ENCODE results near the gene IGSF6.
"Not testable (repeated sequence)": the region's sequence is repeated elsewhere in the genome, so short reads cannot be mapped to it uniquely, and the experiment has no call there.

Gene IGSF6

DNA sequence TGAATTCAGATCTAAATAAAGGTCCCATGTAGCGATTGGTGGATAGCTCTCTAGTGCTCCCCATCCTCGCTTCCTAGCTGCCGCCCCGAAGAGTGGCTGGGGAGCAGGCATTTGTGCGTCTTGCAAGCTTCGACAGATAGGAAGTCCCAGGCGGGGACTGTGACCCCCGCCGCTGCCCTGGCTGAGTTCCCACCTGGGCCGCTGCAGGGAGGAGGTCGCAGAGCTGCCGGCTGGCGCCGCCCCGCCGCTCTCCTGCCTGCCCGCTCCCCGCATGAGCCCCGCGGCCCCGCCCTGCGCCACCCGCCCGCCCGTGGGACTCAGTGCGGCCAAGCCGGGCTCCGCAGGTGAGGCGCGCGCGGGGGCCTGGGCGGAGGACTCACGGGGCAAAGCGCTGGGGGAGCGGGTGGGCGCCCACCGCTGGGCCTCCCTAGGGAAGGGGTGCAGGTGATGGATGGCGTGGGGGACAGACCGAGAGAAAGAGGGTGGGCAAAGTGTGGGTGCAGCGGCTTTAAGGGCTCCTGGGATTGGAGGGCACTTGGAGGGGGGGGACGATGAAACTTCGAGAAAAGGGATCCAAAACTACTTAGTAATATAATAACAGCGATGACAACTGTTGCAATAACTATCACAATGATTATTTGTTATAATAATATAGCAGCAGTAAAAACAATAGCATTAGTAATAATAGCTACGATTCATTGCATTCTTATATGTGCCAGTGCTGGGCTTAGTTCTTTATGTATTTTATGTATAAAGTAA lies 11.7 kb upstream of the IGSF6 start, which contains the start of gene OTOA:
Gene OTOA (plus strand): TSS at position 80 of the 759 bp plus-strand sequence. CDS start 14,547 bp downstream, outside the sequence.
- H3K4me1 Mint-ChIP-seq = peaks cover 17% of the 10 kb centered on the region
- no peaks in the 10 kb centered on the region for H3K36me3 Mint-ChIP-seq
- no peaks in the 10 kb centered on the region for H3K9me3 Mint-ChIP-seq
- peak within 1 kb of the TSS; percentile 17 for H3K27ac Mint-ChIP-seq
- H3K27me3 Mint-ChIP-seq = no peaks in the 10 kb centered on the region
- H3K4me3 Mint-ChIP-seq = peak within 1 kb of the TSS; percentile 80

DNA sequence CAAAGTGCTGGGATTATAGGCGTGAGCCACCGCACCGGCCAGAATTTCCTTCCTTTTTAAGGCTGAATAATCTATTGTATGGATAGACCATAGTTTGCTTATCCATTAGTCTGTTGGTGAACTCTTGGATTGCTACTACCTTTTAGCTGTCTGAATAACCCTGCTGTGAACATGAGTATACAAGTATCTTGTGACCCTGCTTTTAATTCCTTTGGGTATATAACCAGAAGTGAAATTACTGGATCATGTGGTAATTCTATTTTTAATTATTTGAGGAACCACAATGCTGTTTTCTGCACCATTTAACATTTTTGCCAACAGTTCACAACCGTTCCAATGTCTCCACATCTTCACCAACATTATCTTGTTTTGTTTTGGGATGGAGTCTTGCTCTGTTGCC lies 6.7 kb upstream of the IGSF6 start:
- H3K4me3 Mint-ChIP-seq = no peak overlapping the region
- H3K9me3 Mint-ChIP-seq = no peaks in the 10 kb centered on the region
- peaks cover 40% of the 10 kb centered on the region for H3K4me1 Mint-ChIP-seq
- no peaks in the 10 kb centered on the region for H3K27me3 Mint-ChIP-seq
- peaks cover 4% of the 10 kb centered on the region for H3K36me3 Mint-ChIP-seq
- H3K27ac Mint-ChIP-seq = no peak overlapping the region

- H3K4me1 Mint-ChIP-seq = peaks cover 42% of the 10 kb centered on the region
- no peaks in the 10 kb centered on the region for H3K27me3 Mint-ChIP-seq
- H3K27ac Mint-ChIP-seq = peak overlapping the region; percentile 14
- no peaks in the 10 kb centered on the region for H3K9me3 Mint-ChIP-seq
- H3K4me3 Mint-ChIP-seq = no peak overlapping the region
- peaks cover 7% of the 10 kb centered on the region for H3K36me3 Mint-ChIP-seq
Observed at GRCh38 chr16:21656795-21657768, 4.7 kb upstream of the IGSF6 start.

DNA sequence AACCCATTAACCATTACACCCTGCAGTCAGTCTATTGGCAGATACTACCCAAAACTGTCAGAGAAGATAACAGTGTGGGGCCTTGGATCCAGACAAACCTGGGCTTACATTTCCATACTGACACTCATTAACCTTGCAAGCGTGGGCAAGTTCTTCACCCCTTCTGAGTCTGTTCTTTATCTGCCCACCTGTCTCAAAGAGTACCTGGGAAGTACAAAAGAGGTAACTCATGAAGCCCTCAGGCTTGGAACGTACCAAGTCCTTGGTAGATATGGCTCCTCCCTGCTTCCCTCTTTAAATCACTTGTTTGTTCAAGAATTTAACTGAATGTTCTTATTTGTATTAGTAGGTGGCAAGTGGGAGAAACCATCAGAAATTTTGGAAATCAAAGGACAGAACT lies 2.5 kb upstream of the IGSF6 start:
- peaks cover 38% of the 10 kb centered on the region for H3K4me1 Mint-ChIP-seq
- H3K9me3 Mint-ChIP-seq = no peaks in the 10 kb centered on the region
- H3K36me3 Mint-ChIP-seq = peaks cover 7% of the 10 kb centered on the region
- no peak overlapping the region for H3K4me3 Mint-ChIP-seq
- H3K27me3 Mint-ChIP-seq = no peaks in the 10 kb centered on the region
- H3K27ac Mint-ChIP-seq = no peak overlapping the region

DNA sequence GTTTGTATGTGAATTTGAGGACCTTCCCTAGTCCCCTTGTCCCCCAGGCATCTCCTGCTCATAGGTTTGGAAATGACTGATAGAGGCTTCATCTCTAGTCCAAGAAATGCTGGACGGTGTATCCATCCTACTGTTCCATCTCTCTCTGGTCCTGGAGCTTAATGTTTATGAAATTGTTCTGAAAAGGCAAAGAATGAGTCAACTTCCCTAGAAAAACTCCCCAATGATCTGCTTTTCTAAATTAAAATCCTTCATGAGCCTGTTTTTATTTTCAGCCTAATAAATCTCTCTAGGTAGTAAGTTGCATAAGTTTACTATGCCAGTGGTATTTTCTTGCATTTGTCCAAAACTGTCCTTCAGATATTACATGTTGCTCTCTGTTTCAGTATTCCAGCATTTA lies 2.1 kb upstream of the IGSF6 start:
- Mint-ChIP-seq H3K4me1 (peaks cover 38% of the 10 kb centered on the region), H3K27me3 (no peaks in the 10 kb centered on the region), H3K4me3 (no peak overlapping the region), H3K9me3 (no peaks in the 10 kb centered on the region), H3K36me3 (peaks cover 7% of the 10 kb centered on the region), H3K27ac (no peak overlapping the region)

DNA sequence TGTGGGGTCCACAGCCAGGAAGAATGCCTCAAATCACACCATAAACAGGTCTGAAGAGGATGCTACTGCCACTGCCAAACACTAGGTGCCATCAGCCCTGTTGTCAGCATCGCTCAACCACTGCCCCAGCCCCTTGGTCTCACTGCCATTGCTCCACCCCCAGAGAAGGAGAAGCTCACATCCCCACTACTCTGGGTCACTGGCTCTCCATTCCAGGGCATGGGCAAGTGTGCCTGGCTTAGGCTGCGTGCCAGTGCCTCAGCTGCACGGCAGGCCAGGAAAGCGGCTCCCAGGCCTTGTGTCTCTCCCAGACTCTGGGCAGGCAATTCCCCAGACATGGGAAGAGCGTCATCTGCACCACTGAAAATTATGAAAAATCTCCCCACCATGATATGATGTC lies 1.2 kb upstream of the IGSF6 start:
- no peak overlapping the region for H3K4me3 Mint-ChIP-seq
- H3K9me3 Mint-ChIP-seq = no peaks in the 10 kb centered on the region
- H3K36me3 Mint-ChIP-seq = peaks cover 7% of the 10 kb centered on the region
- H3K27me3 Mint-ChIP-seq = no peaks in the 10 kb centered on the region
- no peak overlapping the region for H3K27ac Mint-ChIP-seq
- H3K4me1 Mint-ChIP-seq = peaks cover 40% of the 10 kb centered on the region

GRCh38 chr16:21651515-21651914 lies 893 bp downstream of the IGSF6 start:
- no peak overlapping the region for H3K4me3 Mint-ChIP-seq

DNA sequence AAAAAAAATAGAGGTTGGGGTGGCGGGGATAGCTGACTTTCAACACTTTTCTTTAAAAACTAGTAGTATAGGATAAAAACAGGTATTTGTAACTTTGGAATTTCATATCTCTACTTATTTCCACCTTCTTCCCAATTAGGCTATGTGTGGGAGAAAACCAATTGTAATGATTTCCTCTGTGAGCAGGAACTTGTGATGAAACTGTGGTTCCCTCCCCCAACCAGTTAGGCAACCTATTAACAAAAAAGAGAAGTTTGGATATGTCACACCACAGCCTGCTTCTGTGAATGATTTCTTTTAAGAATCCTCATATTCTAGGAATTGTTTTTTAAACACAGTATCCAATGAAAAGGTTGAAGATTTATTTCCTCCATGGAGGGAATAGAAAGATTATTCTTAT lies 1.9 kb downstream of the IGSF6 start:
- peaks cover 45% of the 10 kb centered on the region for H3K4me1 Mint-ChIP-seq

More at GRCh38 chr16:21651515-21651914, 893 bp downstream of the IGSF6 start:
- Mint-ChIP-seq H3K27me3 (no peaks in the 10 kb centered on the region), H3K36me3 (peaks cover 6% of the 10 kb centered on the region), H3K27ac (peak overlapping the region; percentile 87), H3K4me1 (peaks cover 39% of the 10 kb centered on the region), H3K9me3 (no peaks in the 10 kb centered on the region)

GRCh38 chr16:21649826-21650406 lies 2.5 kb downstream of the IGSF6 start:
- H3K36me3 Mint-ChIP-seq, H3K9me3 Mint-ChIP-seq, H3K4me3 Mint-ChIP-seq, H3K27ac Mint-ChIP-seq, H3K27me3 Mint-ChIP-seq: not testable (repeated sequence)
- peaks cover 51% of the 10 kb centered on the region for H3K4me1 Mint-ChIP-seq

More for the DNA sequence above, 1.9 kb downstream of the IGSF6 start:
- Mint-ChIP-seq H3K27ac (peak overlapping the region; percentile 30), H3K9me3 (no peaks in the 10 kb centered on the region), H3K27me3 (no peaks in the 10 kb centered on the region), H3K36me3 (peaks cover 3% of the 10 kb centered on the region), H3K4me3 (no peak overlapping the region)

DNA sequence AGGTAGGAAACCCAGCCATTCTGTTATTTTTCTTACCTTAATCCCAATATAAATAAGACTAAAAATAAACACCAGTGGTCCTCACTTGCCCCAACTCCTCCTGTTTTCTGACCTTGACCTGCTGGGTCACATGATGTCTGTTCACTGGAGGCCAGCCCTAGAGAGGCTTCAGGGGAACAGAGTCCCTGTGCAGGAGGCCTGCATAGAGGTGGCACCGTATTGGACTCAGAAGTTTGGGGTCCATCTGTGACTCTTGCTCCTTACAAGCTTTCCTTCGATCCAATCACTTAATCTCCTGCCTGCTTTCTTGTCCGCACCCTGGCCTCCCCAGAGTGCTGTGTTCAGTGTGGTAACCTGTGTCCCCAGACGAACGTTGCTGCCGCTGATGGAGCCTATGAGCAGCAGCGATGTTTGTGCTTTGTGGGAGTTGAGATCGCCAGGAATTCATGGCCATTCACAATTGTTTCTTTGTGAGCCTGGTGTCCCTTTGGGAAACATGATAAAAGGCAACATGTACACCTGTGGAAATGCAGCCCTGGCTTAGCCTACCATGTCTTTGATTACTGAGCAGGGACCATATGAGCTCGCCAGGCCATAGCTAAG lies 4.7 kb downstream of the IGSF6 start:
- Mint-ChIP-seq H3K4me1 (peaks cover 62% of the 10 kb centered on the region), H3K4me3 (peak overlapping the region; percentile 63), H3K9me3 (no peaks in the 10 kb centered on the region), H3K27me3 (no peaks in the 10 kb centered on the region), H3K36me3 (peaks cover 3% of the 10 kb centered on the region), H3K27ac (peak overlapping the region; percentile 95)

DNA sequence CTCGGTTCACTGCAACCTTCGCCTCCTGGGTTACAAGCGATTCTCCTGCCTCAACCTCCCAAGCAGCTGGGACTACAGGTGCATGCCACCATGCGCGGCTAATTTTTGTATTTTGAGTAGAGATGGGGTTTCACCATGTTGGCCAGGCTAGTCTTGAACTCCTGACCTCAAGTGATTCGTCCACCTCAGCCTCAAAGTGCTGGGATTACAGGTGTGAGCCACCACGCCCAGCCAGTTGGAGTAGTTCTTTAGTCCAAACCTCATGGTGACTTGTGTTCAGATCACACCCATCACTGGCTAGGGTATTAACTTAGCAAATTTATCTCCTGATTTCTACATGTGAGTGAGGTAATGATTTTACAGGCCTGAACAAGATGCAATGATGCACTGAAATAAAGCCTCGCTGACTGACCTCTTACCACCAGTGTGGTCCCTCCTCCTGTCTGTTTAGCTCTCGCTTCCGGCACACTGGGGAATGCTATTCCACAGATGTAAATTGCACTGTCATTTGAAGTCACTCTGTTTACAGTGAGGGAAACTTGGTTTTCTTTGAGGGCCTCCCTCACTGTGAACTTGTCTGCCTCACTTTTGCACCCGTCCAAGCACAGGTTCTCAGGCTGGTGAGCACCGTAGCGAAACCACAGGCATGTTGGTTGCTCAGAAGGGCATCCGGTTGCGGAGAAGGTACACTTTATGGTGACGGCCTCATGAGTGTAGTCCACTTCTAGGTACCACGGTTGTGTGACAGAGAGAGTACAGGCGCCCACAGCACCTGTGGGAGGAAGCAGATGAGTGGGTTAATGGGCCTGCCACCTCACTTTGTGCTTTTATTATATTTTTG lies 5.5 kb downstream of the IGSF6 start:
- no peaks in the 10 kb centered on the region for H3K36me3 Mint-ChIP-seq
- H3K27me3 Mint-ChIP-seq = no peaks in the 10 kb centered on the region
- no peaks in the 10 kb centered on the region for H3K9me3 Mint-ChIP-seq
- H3K27ac Mint-ChIP-seq = peak overlapping the region; percentile 95
- H3K4me3 Mint-ChIP-seq = peak overlapping the region; percentile 63
- H3K4me1 Mint-ChIP-seq = peaks cover 57% of the 10 kb centered on the region

DNA sequence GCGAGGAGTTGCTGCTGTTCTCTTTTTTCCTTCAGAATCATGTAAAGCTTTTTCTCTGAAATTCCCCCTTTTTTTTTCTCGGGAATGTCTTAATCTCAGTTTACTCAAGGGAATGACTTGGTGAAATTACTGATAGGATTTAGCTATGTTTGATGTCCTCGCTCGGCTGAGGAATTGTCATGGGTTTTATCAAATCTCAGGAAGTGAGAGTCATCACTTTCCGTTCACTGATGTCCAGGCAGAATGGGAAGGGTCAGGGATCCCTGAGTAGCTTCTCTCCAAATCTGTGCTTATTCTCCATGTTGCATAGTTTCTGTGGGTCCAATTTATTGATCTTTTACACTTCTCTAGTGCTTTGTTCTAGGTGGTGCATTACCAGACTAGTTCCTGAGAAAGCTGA lies 6.3 kb downstream of the IGSF6 start:
- peaks cover 51% of the 10 kb centered on the region for H3K4me1 Mint-ChIP-seq
- H3K27ac Mint-ChIP-seq = peak overlapping the region; percentile 89
- H3K36me3 Mint-ChIP-seq = no peaks in the 10 kb centered on the region
- H3K9me3 Mint-ChIP-seq = no peaks in the 10 kb centered on the region
- peak overlapping the region; percentile 86 for H3K4me3 Mint-ChIP-seq
- H3K27me3 Mint-ChIP-seq = no peaks in the 10 kb centered on the region

DNA sequence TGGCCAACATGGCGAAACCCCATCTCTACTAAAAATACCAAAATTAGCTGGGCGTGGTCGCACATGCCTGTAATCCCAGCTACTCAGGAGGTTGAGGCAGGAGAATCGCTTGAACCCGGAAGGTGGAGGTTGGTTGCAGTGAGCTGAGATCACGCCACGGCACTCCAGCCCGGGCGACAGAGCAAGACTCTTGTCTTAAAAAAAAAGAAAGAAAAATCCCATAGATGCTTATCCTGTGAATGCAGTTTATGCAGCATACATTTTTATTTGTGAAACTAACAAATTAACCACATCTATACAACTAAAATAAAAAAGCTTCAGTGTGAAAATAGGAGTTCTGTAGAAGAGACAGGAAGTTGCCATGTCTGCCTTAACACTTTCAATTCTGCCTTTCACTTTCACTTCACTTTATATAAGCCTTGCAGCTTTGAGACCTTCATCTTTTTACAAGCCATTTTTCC lies 7.1 kb downstream of the IGSF6 start:
- Mint-ChIP-seq H3K27ac (peak overlapping the region; percentile 89), H3K4me3 (peak overlapping the region; percentile 86), H3K4me1 (peaks cover 52% of the 10 kb centered on the region), H3K27me3 (no peaks in the 10 kb centered on the region), H3K9me3 (no peaks in the 10 kb centered on the region), H3K36me3 (no peaks in the 10 kb centered on the region)

DNA sequence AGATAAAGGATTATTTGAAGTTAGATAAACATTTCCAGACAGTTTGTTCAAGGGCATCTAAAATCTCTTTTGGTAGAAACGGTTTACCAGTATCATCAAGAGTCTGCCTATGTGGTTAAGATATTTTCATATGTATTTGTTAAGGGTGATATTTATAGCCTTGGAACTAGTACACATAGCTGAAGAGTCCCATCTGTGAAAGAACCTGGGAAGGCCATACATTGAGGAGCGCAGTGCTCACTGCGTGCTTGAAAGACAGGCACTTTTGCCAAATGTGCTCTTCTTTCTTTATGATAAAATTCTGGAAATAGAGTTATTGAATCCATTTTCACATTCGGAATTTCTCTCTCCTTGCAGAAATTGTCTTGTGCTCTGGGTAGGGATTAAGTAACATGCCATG lies 7.7 kb downstream of the IGSF6 start:
- peak overlapping the region; percentile 89 for H3K27ac Mint-ChIP-seq
- H3K27me3 Mint-ChIP-seq = no peaks in the 10 kb centered on the region
- H3K4me3 Mint-ChIP-seq = peak overlapping the region; percentile 86
- no peaks in the 10 kb centered on the region for H3K36me3 Mint-ChIP-seq
- peaks cover 52% of the 10 kb centered on the region for H3K4me1 Mint-ChIP-seq
- no peaks in the 10 kb centered on the region for H3K9me3 Mint-ChIP-seq
